Natural killer cell treated with Interleukin-12 subunit alpha and Interleukin-12 subunit beta and Interleukin-15 and Interleukin-18, amount 100 ng/mL, for 72 hours (primary cell): ENCODE results near the gene MYOM3. TPM values are rescaled to one million over a fixed set of nuclear protein-coding genes. Genes with fewer than 3 reads are reported as not detected.
A peak's percentile ranks its signal among the peaks of the same experiment; 100 is the strongest.
"Not testable (repeated sequence)": the region's sequence is repeated elsewhere in the genome, so short reads cannot be mapped to it uniquely, and the experiment has no call there.

Experiments used
- ATAC-seq, 2 donors: fragments of 150-1000 bp; cut with Tn5 transposase in 1 of 2; sonication (Bioruptor Pico), chemical (Tn5 transposase) in 1 of 2; 2 replicates each; pipeline ENCODE4 v1.10.0; 2021
- DNase-seq: peaks from one replicate; pipeline ENCODE4 v3.0.0; 2022; ENCODE audit warnings: low spot score
- H3K27ac Mint-ChIP-seq, 2 donors: 1 replicate in 1 of 2; 2 replicates in 1 of 2; pipeline ENCODE4 v1.8.0; 2022; ENCODE audit warnings: mixed read lengths in 2 of 2, mild to moderate bottlenecking in 1 of 2, moderate library complexity in 1 of 2
- H3K27me3 Mint-ChIP-seq, 2 donors: 1 replicate in 1 of 2; 2 replicates in 1 of 2; pipeline ENCODE4 v1.8.0; 2022; ENCODE audit warnings: mixed read lengths in 2 of 2
- H3K36me3 Mint-ChIP-seq: one replicate; pipeline ENCODE4 v1.8.0; 2022; ENCODE audit warnings: mixed read lengths
- H3K4me1 Mint-ChIP-seq, 2 donors: 1 replicate in 1 of 2; 2 replicates in 1 of 2; pipeline ENCODE4 v1.8.0; 2022; ENCODE audit warnings: low read depth in 2 of 2, mixed read lengths in 2 of 2, mild to moderate bottlenecking in 1 of 2
- H3K4me3 Mint-ChIP-seq: one replicate; pipeline ENCODE4 v1.8.0; 2022; ENCODE audit warnings: mixed read lengths
- H3K9me3 Mint-ChIP-seq: 2 replicates; pipeline ENCODE4 v1.8.0; 2022; ENCODE audit warnings: mixed read lengths
- total RNA-seq, 2 donors: library from RNA; stranded (reverse); gene quantifications; one replicate each; pipeline ENCODE4 v1.2.3, GENCODE V29; 2022

MYOM3 gene
- total RNA-seq, 2 donors from 2014 or later = not detected

DNA sequence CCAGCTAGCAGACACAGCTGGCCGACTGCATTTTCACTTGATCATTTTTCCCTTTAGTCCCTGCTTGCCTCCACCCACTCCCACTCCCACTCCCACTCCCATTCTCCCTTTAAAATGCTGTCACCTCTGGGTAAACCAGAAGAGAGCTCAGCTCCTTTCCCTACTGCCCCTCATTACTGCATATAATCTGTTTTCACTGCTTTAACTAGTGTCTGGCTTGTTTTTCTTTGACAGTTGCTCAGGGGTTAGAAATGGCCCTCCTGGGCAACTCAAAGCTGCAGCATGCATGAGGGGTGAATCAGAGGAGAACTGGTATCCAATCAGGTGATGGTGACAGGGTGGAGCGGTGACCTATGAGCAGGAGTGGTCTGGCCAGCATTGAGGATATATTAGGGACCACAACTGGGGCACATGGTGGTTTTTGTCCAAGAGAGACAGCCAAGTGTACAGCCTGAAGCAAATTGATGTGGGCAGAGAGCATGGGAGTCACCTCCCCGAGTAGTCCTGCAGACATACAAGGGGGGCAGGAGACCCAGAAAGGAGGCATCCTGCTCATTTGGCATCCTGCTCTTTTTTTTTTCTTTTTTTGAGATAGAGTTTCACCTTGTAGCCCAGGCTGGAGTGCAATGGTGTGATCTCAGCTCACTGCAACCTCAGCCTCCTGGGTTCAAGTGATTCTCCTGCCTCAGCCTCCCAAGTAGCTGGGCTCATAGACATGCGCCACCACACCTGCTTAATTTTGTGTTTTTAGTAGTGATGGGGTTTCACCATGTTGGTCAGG is 89.2 kb downstream of the MYOM3 start:
- Mint-ChIP-seq H3K9me3 (no peaks in the 10 kb centered on the region), H3K4me3 (no peak overlapping the region), H3K4me1 (no peaks in the 10 kb centered on the region), H3K36me3 (no peaks in the 10 kb centered on the region), H3K27ac (no peak overlapping the region), H3K27me3 (peaks cover 0 to 4% of the 10 kb centered on the region in 2 donors)
- ATAC-seq (peak in 1 of 2 donors; percentile 49), DNase-seq (no peak)

- H3K4me3 Mint-ChIP-seq = no peak overlapping the region
- no peak overlapping the region for H3K27ac Mint-ChIP-seq
- no peaks in the 10 kb centered on the region for H3K4me1 Mint-ChIP-seq
- H3K27me3 Mint-ChIP-seq = peaks cover 0 to 4% of the 10 kb centered on the region in 2 donors
- no peak for ATAC-seq
- no peak for DNase-seq
- no peaks in the 10 kb centered on the region for H3K36me3 Mint-ChIP-seq
- no peaks in the 10 kb centered on the region for H3K9me3 Mint-ChIP-seq
Observed at GRCh38 chr1:24021403-24022266, 90.3 kb downstream of the MYOM3 start.

GRCh38 chr1:24020470-24020869 is 91.5 kb downstream of the MYOM3 start:
- H3K27ac Mint-ChIP-seq = no peak overlapping the region
- no peak for DNase-seq
- no peaks in the 10 kb centered on the region for H3K4me1 Mint-ChIP-seq
- peaks cover 0 to 4% of the 10 kb centered on the region in 2 donors for H3K27me3 Mint-ChIP-seq
- H3K9me3 Mint-ChIP-seq = no peaks in the 10 kb centered on the region
- no peak overlapping the region for H3K4me3 Mint-ChIP-seq
- H3K36me3 Mint-ChIP-seq = no peaks in the 10 kb centered on the region
- ATAC-seq = no peak

DNA sequence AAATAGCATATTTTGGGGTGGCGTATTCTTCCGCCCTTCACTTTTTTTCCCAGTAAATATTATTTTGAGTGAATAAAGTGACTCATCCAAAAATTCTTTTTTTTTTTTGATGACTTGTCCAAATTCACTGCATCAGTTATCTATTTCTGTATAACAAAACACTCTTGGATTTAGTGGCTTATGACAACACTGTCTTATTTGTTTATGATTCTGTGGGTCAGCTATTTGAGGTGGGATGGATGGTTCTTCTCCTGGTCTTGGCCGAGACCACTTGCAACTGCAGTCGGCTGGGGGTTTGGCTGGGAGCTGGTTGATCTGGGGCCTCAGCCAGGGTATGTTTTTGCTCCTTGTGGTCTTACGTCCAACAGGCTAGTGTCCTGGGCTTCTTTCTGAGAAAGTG is 91.9 kb downstream of the MYOM3 start:
- no peaks in the 10 kb centered on the region for H3K4me1 Mint-ChIP-seq
- H3K27ac Mint-ChIP-seq = no peak overlapping the region
- no peaks in the 10 kb centered on the region for H3K36me3 Mint-ChIP-seq
- ATAC-seq = no peak
- DNase-seq = no peak
- peaks cover 3 to 4% of the 10 kb centered on the region in 2 donors for H3K27me3 Mint-ChIP-seq
- H3K9me3 Mint-ChIP-seq = no peaks in the 10 kb centered on the region
- H3K4me3 Mint-ChIP-seq = no peak overlapping the region

DNA sequence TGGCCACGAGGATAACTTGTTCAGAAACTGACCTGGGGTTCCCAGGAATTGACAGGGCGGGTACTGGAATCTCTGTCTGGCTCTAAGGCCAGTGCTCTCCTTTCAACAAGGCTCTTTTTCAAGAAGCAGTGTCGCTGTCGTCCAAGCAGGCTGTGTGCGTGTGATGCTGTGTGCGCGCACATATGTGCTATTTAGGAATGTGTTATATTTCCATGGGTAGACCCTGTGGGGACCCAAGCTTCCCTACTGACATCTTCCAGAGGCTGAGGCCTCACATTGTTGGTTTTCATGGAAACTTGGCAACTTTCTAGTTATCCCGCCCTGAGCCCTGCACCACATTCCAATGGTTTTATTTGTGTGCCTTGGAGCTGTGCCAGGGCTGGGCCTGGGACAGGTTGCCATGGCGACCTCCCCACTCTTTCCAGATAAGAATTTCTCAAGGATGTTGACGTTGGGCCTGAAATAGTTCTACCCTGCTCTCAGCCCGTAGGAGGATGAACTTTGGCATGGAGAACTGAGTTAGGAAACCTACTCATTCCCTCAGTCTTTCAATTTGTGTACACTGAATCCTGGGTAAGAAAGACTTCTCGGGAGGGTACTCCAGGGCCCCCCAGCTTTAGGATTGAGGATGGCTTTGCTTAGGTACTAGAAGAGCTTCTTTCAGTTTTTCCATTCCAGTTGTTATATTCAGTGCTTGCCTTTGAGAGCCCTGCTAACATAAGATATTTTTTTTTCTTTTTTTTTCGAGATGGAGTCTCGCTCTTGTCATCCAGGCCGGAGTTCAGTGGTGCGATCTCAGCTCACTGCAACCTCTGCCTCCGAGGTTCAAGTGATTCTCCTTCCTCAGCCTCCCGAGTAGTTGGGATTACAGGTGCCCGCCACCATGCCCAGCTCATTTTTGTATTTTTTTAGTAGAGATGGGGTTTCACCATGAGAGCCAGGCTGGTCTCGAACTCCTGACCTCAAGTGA is 93.0 kb downstream of the MYOM3 start:
- no peaks in the 10 kb centered on the region for H3K4me1 Mint-ChIP-seq
- DNase-seq = no peak
- no peak for ATAC-seq
- peaks cover 6 to 9% of the 10 kb centered on the region in 2 donors for H3K27me3 Mint-ChIP-seq
- no peaks in the 10 kb centered on the region for H3K9me3 Mint-ChIP-seq
- H3K27ac Mint-ChIP-seq = no peak overlapping the region
- H3K4me3 Mint-ChIP-seq = no peak overlapping the region
- no peaks in the 10 kb centered on the region for H3K36me3 Mint-ChIP-seq

DNA sequence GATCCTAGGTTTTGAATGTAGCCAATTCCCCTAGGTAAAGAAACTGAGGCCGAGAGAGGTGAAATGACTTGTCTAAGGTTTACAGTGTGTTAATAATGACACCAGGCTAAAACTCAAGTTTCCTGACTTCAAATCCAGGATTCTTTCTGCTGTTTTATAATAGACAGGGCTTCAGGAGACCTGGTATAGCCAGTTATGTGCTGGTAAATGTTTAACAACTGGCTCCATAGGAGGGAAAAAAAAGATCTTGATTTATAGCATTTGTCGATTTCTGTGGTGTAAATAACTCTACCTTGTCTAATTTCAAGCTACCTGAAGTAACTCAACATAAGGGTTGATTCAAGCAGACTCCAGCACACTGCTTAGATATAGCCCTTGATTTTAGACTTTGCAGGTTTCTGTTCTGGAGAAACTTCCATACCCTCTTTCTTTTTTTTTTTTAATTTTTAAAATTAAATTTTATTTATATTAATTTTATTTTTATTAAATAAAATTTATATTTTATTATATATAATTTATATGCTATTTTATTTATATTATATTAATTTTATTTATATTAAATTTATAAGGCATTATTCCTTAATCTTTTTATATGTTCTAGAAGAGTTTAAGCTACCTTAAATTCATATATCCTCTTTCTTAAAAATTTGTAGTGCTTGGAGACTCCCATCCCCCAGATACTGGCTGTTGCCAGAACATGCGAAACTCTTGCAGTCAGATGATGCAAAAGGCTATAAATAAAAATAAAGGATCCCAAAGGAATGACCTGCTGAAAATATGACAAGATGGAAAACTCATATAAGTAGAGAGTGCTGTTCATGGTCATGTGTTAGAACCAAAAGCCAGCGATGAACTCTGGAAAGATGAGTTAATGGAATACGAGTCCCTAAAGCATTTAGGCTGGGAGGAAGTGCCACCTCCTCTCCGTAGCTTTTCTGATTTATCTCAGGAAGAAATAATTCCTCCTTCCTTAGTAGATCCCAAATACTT is 96.4 kb downstream of the MYOM3 start:
- no peak overlapping the region for H3K27ac Mint-ChIP-seq
- H3K36me3 Mint-ChIP-seq = no peaks in the 10 kb centered on the region
- peaks cover 6 to 16% of the 10 kb centered on the region in 2 donors for H3K27me3 Mint-ChIP-seq
- H3K4me3 Mint-ChIP-seq = no peak overlapping the region
- H3K9me3 Mint-ChIP-seq = no peaks in the 10 kb centered on the region
- DNase-seq (no peak), ATAC-seq (no peak)
- H3K4me1 Mint-ChIP-seq = peaks cover 0 to 2% of the 10 kb centered on the region in 2 donors

- not testable (repeated sequence) for H3K4me3 Mint-ChIP-seq, DNase-seq, ATAC-seq, H3K4me1 Mint-ChIP-seq, H3K36me3 Mint-ChIP-seq, H3K9me3 Mint-ChIP-seq, H3K27ac Mint-ChIP-seq
- peaks cover 11 to 24% of the 10 kb centered on the region in 2 donors for H3K27me3 Mint-ChIP-seq
Observed at GRCh38 chr1:24012878-24013277, 99.1 kb downstream of the MYOM3 start.

GRCh38 chr1:24010650-24011049 is 101.3 kb downstream of the MYOM3 start:
- Mint-ChIP-seq H3K27me3 (peaks cover 15 to 32% of the 10 kb centered on the region in 2 donors), H3K4me3 (no peak overlapping the region), H3K27ac (no peak overlapping the region)

DNA sequence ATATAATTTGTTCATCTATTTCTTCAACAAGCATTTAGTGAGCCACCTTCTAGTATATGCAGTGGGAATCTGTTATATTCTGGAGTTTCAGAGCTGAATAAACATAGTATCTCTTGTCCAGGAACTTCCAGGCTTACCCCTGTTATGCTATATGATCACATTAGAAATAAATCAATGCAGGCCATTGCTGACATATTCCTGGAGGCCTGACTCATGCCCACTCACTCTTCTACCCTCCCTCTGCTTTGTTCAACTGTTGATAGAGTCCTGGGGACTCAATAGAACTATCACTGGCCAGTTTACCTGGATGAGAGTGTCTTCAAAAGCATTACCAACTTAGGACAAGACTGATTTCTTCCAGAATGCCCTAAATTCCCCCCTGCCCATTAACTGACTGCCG is 102.5 kb downstream of the MYOM3 start:
- Mint-ChIP-seq H3K27me3 (peaks cover 15 to 23% of the 10 kb centered on the region in 2 donors), H3K4me1 (peaks cover 0 to 2% of the 10 kb centered on the region in 2 donors), H3K9me3 (no peaks in the 10 kb centered on the region), H3K36me3 (no peaks in the 10 kb centered on the region), H3K4me3 (no peak overlapping the region), H3K27ac (no peak overlapping the region)
- ATAC-seq (no peak), DNase-seq (no peak)

More at GRCh38 chr1:24010650-24011049, 101.3 kb downstream of the MYOM3 start:
- ATAC-seq (no peak), DNase-seq (no peak)
- Mint-ChIP-seq H3K4me1 (peaks cover 0 to 2% of the 10 kb centered on the region in 2 donors), H3K36me3 (no peaks in the 10 kb centered on the region), H3K9me3 (no peaks in the 10 kb centered on the region)

GRCh38 chr1:24008574-24009184 is 103.3 kb downstream of the MYOM3 start:
- not testable (repeated sequence) for DNase-seq, H3K36me3 Mint-ChIP-seq, H3K27ac Mint-ChIP-seq, H3K4me3 Mint-ChIP-seq, H3K4me1 Mint-ChIP-seq, H3K9me3 Mint-ChIP-seq, ATAC-seq
- peaks cover 18 to 29% of the 10 kb centered on the region in 2 donors for H3K27me3 Mint-ChIP-seq

- Mint-ChIP-seq H3K4me1 (peaks cover 0 to 2% of the 10 kb centered on the region in 2 donors), H3K4me3 (no peak overlapping the region), H3K27me3 (peaks cover 22 to 42% of the 10 kb centered on the region in 2 donors), H3K36me3 (no peaks in the 10 kb centered on the region), H3K9me3 (no peaks in the 10 kb centered on the region), H3K27ac (no peak overlapping the region)
- no peak for DNase-seq
- no peak for ATAC-seq
Observed at GRCh38 chr1:24007079-24007478, 104.9 kb downstream of the MYOM3 start.
